NCI-H146 (cell line): ENCODE measurements around the gene BAZ1B.
A peak's percentile ranks its signal among the peaks of the same experiment; 100 is the strongest.
"Not testable (repeated sequence)": the region's sequence is repeated elsewhere in the genome, so short reads cannot be mapped to it uniquely, and the experiment has no call there.

Experiments
- DNase-seq: peaks from one replicate; lab custom pipeline; 2025; lab: John Stamatoyannopoulos, UW

BAZ1B gene

DNA sequence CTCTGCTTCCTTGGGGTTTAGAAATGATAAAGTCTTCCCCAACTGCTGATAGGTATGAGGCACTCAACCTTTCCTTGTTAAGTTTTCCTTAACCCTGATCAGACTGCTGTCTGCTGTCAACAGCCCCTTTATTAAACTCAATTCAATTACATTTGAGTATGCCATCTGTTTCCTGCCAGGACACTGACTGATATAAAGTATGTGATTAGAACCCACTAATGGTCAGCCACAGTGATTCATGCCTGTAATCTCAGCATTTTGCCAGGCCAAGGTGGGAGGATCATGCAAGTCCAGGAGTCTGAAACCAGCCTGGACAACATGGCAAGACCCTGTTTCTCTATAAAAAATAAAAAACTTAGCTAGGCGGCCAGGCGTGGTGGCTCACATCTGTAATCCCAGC, 18.1 kb downstream of the BAZ1B start:
- no peak for DNase-seq

DNA sequence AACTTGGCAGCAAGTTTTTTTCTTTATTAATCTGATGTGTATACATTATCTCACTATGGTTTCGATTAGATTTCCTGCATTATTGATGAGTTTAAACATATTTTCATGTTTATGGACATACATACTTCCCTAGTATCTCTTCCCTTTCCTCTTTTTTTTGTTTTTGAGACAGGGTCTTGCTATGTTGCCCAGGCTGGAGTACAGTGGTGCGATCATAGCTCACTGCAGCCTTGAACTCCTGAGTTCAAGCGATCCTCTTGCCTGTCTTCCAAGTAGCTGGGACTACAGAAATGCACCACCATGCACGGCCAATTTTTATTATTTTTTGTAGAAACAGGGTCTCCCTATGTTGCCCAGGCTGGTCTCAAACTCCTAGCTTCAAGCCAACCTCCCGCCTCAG, 18.9 kb downstream of the BAZ1B start:
- no peak for DNase-seq

DNA sequence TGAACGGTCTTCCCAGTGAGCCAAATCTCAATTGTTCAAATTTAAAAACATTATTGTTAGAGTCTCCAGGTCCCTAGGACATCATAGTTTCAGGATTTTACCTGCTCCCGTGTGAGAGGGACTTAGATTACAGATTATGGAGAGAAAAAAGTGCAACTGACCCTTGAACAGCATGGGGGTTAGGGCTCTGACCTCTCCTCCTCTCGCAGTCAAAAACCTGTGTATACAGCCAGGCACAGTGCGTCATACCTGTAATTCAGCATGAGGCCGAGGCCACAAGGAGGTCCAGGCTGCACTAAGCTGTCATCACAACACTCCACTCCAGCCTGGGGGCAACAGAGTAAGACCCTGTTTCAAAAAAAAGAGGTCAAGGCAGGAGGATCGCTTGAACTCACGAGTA, 25.5 kb downstream of the BAZ1B start:
- no peak for DNase-seq

DNA sequence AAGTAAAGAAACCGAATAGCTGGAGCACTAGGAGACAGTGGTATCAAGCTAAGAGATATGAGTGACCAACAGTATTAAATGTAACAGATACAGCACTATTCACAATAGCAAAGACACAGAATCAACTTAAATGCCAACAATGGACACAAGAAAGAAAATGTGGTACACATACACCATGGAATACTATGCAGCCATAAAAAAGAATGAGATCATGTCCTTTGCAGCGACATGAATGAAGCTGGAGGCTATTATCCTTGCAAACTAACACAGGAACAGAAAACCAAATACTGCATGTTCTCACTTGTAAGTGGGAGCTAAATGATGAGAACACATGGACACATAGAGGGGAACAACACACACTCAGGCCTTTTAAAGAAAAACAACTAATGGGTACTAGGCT, 26.6 kb downstream of the BAZ1B start:
- not testable (repeated sequence) for DNase-seq

DNA sequence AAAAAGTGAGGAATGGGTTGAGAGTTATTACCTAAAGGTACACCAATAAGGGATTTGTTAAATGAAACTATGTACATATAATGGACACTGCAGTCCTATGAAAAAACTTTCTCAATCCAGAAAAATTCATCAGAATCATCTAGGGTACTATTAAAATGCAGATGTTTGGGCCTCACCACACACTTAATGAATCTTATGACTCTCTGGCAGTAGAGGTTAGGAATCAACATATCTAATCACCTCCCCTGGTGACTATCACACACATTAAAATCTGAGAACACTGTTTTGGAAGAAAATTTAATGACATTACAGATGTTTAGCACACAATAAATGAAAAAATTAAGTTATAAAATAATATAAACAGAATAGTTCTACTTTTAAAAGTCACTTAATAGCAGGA, 32.1 kb downstream of the BAZ1B start:
- no peak for DNase-seq

DNA sequence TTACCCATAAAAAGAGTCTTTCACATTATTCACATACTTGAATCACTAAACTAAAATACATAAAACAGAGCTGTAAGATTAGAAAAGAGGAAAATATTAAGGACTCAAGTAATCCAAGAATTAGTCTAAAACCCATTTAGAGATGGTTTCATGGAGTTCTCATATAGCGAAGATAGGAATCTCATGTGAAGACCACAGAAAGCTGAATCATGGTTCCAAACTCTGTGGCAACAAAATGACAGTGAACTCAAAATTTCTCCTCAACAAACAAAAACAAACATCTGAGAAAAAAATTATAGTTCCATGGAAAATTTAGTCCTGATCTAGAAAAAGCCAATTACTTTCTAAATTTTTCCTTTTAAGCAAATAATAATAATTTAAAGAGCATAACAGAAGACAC, 34.6 kb downstream of the BAZ1B start:
- DNase-seq = no peak

DNA sequence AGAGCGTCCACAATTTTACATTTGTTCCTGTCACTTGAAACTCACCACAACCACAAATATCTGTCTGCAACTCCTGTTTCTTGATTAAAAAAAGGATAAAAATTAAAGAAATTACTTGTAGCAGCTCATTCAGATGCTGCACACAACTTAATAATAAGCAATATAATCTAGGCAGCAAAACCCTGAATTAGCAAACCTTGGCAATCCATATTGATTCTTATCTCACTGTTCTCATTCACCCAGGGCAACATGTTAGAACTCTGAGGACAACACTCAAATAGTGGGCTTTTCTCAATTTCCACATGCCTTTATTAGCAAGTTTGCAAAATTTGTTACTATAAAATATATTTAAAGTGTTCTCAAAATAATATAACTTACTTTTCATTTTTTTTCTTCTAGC, 38.9 kb downstream of the BAZ1B start:
- no peak for DNase-seq

DNA sequence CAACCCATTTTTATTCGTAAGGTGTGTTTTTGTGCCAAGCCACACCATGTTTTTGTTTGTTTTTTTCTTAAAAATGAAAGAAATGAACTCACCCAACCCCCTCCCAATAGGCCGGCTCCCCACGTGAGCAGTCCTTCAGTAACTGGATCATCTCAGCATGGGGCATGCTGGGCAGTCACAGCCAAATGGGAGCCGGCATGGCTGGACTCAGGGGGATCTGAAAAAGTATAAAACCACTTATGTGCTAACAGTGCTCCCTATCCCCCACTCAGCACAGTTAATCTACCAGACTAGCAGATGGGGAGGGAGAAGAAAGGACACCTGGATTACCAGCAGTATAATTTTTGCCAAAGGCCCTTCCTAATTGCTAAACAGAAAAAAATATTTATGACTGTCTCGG, 39.3 kb downstream of the BAZ1B start:
- no peak for DNase-seq

DNA sequence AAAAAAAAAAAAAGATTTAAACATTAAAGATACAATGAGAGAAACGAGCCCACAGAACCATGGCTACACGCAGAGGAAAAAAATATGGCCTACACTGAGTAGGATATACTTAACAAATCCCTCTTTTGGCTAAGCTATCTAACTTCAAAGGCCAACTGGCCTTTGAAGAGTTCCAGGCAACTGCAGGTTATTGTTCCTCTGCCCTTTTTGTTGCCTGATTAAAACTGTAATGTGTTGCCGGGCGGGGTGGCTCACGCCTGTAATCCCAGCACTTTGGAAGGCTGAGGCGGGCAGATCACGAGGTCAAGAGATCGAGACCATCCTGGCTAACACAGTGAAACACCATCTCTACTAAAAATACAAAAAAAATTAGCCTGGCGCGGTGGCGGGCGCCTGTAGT, 40.6 kb downstream of the BAZ1B start:
- not testable (repeated sequence) for DNase-seq

DNA sequence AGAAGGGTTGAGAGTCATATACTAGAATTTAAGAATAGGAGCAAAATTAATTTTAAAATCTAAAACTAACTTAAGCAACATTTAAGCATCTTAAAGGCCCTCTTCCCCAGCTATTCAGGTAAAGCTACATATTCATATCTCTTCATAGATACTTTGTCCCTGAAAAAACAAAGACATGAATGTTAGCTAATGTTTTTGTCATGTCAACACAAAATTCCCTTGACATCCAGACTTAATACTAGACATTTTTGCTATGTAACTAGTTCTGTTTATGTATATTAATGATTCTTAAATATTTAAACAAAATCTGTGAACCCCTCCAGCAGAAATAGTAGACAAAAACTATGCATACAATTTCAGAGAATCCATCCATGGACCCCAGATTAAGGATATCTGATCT, 43.5 kb downstream of the BAZ1B start:
- no peak for DNase-seq

DNA sequence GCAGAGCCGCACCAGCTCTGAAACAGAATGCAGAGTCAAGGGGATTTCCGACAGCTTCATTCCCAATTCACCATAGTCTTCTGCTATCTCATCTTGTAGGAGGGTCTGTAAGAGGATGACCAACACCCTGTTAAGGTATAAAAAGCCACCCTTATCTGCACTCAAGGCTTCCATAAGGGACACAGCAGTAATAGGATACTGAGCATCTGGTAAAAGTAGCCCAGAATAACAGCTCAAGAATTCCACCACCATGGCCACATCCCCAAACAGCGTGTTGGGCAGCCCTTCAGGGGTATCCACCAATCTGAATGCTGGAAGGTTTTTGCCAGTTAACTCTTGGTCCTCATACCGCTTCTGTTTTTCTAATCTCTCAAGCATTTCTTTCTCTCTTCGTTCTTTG, 44.7 kb downstream of the BAZ1B start:
- no peak for DNase-seq

DNA sequence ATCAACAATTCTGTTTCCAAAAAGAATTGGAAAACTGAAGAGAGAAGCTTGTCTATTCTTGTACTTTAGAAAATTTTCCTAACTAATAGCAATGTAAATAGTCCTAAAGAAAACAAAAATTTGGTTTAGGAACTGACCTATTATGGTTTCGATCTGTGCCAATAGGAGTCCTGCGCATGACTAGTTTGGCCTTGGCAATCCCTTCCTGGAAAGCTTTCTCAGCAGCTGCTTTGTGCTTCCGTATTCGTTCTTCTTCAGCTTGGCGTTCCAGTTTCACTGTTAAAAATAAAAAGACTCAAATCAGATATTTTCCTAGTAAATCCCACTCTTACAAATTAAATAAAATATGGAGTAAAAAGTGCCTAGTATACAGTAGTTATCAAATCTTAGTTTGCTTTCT, 51.9 kb downstream of the BAZ1B start:
- DNase-seq = no peak

DNA sequence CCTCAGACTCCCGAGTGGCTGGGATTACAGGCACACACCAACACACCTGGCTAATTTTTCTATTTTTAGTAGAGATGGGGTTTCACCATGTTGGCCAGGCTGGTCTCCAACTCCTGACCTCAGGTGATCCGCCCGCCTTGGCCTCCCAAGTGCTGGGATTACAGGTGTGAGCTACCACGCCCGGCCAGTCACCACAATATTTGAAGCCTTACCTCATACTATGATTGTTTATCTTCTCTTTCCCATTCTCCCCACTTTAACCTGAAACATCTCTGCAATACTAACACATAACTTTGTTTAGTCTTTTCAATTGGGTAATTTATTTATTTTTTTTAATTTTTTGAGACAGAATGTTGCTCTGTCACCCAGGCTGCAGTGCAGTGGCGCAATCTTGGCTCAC, 55.0 kb downstream of the BAZ1B start:
- DNase-seq = not testable (repeated sequence)

DNA sequence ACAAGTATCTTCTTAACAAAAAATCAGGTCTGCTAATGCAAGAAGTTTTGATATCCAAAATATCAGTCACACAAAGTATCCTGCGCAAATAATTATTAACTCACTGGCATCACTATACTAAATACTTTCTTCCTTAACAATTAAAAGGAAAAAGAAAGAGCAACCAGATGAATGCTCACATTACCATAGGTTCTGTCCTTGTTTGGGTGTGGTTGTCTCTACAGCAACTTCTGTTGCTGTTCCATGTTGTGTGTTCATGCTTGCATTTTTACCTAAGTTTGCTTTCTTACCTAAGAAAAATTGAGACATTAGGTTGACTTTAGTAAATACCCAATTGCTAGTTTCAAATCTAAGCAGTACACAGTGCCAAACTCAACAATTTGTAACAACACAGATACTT, 56.0 kb downstream of the BAZ1B start:
- no peak for DNase-seq

DNA sequence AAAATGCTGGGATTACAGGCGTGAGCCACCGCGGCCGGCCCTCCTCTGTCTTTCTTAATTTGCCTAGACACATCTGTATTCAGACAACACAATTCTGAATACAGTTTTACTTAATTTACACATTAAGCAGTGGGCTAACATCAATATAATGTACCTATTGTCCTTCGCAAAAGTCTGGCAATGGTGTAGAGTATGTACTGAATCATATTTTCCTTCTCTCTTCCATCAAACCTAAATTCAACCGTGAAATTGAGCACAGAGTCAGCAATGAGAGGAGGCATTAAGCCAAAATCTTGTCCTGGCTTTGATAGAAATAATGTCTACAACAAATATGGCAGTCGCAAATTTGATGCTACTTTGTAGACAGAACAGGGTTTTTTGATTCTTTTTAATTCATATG, 58.1 kb downstream of the BAZ1B start:
- no peak for DNase-seq

DNA sequence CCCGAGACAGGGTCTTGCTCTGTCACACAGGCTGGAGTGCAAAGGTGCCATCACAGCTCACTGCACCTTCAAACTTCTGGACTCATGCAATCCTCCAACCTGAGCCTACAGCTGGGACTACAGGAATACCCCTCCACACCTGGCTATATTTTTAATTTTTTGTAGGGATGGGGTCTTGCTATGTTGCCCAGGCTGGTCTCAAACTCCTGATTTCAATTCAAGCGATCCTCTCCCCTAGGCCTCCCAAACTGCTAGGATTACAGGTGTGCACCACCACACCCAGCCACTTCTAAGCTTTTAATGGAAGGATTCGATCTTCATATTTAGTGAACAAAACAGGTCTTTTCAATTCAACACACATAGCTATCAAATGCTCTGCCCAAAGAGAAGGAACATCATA, 58.8 kb downstream of the BAZ1B start:
- no peak for DNase-seq

DNA sequence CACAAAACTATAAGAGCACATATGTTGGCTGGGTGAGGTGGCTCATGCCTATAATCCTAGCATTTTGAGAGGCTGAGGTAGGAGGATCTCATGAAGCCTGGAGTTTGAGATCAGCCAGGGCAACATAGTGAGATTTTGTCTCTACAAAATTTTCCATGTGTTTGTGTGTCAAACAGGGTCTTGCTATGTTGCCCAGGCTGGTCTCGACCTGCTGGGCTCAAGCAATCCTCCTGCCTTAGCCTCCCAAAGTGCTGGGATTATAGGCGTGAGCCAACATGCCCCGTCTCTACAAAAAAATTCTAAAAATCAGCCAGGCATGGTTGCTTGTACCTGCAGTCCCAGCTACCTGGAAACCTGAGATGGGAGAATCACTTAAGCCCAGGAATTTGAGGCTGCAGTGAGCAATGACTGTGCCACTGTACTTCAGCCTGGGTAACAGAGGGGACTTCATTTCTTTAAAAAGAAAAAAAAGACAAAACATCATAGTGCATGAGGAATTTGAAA, 60.3 kb downstream of the BAZ1B start:
- no peak for DNase-seq

DNA sequence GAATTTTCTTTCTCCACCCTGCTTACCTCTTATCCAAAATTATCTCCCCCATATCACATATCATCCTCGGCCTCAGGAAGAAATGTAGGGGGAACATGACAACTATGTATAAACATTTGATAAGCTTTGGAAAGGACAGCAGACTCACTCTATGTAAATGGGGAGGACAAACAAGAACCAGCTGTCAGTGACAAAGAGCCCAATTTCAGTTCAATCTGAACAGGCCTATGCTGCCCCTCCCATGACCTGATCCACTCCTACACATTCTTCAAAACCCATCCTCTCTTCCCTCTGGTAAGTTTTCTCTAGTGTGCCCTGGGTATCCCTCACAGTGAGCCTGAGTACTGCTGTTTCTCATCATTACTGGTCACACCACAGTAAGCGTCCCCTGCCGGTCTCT, 67.7 kb downstream of the BAZ1B start:
- no peak for DNase-seq

DNA sequence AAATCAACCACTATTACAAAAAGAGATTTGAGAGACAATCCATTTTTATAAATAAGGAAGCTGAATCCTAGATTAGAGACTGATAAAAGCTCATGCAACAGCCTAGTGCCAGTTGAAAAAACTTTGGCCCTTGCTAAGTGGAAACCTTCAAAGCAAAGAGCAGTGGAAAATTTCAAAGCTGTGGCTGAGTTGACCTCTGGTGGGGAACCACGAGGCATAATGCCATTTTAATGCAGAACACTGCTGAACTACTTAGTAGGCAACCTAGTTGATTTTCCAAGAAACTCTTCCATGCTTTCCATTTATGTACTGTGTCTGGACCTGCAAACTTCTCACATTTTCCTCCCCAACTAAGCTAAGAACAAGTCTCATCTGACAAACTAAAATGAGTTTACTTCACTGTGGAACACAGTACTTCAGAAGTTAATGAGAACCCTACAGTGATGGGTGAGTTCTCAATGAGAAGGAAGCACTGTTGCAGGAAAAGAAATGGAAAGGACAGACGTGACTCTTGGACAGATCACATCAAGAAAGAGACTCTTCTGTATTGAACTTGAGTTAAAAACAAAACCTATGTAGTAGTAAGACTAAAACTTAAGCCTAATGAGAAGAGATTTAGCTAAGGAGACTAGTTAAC, 69.0 kb downstream of the BAZ1B start:
- DNase-seq = no peak

DNA sequence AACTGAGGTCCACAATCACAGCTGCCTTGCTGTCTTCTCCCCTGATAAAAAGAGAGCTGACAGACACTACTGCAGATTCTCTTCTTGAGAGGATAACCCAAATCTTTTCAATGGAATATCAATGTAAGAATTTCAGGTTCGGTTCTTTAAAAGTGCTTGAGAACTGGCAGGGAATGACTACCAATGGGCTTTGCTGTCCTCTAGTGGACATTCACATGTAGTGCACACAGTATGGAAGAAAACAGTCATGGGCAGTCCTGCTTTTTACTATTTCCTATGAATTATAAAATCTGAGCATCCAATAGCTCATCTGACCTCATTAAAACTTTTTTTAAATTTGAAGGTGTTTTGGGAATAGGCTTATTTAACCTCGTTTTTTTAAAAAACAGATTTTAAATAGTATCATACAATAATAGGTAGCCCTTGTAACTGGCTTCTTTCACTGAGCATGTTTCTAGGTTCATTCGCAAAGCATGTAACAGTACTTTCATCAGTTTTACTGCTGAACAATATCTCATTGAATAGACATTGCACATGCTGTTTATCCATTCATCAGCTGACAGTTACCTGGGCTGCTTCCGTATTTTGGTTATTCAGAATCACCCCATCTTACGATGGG, 70.2 kb downstream of the BAZ1B start:
- DNase-seq = peak; percentile 37

DNA sequence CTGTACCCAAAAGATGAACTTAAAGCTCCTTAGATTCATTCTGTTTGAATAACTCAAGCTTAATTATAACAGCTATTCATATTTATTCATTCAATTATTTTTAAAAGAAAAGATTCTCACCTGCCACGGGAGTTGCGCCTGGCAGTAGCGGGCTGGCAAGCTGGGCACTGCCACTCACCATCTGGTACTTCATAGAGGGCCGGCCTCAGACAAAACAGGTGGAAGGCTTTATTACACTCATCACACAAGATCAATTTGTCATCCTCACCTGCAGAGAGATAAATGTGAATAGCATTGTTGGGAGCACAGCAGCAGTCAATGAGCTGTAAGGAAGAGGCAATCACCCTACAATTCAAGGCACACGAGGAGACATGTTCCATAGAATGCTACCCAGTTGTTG, 72.7 kb downstream of the BAZ1B start:
- peak; percentile 94 for DNase-seq

DNA sequence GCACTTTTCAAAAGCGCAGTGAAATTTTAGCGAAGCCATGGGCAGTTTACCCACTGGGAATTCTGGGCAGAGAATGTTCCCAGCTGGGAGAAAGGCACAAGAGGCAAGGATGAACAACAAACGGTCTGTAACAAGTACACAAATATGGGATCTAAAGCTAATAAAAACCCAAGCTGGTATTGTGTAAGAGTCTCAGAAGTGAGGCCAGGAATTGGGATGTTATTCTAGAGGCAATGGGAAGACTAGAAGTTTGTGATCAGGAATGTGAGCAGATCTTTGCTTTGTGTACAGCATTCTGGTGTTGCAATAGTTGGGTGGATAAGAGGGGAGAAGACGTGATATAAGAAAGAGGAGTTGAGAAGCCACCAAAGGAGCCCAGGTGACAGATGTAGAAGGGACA, 73.5 kb downstream of the BAZ1B start:
- DNase-seq = no peak

DNA sequence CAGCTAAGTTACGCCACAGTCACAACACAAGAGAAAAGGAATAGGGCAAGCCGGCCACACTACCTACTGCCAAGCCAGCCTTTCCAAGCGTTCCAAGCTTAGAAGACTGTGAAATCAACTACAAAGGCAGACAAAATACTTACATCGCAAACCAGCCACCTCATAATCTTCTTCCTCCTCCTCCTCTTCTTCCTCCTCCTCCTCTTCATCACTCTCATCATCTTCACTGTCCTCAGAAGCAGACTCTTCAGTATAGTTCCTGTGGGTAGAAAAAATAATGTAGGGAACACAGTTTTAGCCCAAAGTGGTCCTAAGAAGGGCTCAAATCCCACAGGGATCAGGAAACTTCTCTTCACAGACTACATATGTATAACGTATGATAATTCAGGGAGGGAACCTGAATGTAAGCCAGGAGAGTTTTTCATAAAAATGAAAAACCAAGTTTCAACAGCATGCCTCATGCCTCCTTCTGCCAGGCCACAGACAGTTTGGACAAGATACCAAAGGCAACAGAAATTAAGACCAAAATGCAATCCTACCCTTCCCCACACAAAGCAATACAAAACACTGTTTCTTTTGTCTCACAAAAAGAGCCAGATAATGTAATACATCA, 74.9 kb downstream of the BAZ1B start:
- DNase-seq = no peak

DNA sequence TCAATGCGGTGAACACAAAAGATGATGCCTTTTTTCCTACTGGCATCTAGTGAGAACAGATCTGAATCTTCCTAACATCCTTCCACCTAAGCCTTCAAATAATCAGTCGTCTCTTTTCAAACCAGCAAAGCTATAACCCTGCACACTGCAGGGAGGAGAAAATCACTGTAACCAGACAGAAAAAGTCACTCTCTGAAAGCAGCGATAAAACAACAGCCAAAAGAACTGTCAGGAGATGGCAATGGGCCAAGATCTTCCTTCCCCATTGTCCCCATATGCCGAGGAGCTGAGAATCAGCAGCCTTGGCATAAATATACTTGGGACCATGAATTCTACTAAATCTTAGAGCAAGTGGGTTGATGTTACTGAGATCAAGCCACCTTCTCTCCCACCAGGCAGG, 75.4 kb downstream of the BAZ1B start:
- DNase-seq = no peak
